ENCODE results near the gene EPM2AIP1.
"Not testable (repeated sequence)": the region's sequence is repeated elsewhere in the genome, so short reads cannot be mapped to it uniquely, and the experiment has no call there.

The EPM2AIP1 gene

GRCh38 chr3:36991923-36992805 is 767 bp downstream of the EPM2AIP1 start:
- DNase-seq, result peak; percentile 17 to 37

DNA sequence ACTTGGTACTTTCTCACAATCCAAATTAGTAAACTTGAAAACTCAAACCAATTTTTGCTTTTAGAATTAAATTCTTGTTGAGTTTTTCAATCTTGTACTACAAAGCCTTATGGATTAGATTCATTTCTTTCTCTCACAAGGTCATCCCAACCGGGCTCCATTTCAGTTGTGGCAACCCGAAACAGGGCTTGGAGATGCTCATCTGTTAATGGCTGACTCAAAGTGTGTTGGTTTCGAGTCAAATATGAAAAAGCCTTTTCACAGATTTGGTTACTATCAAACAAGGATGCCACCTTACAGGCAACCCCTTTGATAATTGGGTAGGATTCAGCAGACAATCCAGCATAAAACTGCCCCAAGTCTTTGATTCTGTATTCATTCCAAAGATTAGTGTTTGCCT is 1.8 kb downstream of the EPM2AIP1 start:
- DNase-seq, result peak in 1 of 2 donors; percentile 21

DNA sequence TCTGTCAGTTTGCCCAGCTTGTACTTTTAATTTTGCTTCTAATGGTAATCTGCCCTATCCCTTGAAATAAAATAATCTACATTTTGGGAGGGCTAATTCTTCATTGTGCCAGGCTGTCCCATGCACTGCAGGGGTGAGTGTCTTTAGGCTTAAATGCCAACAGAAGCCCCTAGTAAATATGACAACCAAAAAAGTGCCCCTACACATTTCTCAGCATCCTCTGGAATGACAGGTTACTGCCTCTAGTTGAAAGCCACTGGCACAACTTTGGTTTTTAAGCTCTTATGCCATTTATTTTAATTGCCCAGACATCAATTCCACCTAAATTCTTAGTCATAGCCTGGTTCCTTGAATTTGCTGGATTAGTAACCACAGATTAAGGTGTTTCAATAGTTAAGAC is 3.4 kb downstream of the EPM2AIP1 start:
- DNase-seq, result no peak

GRCh38 chr3:36989005-36989404 is 3.9 kb downstream of the EPM2AIP1 start:
- no peak for DNase-seq

DNA sequence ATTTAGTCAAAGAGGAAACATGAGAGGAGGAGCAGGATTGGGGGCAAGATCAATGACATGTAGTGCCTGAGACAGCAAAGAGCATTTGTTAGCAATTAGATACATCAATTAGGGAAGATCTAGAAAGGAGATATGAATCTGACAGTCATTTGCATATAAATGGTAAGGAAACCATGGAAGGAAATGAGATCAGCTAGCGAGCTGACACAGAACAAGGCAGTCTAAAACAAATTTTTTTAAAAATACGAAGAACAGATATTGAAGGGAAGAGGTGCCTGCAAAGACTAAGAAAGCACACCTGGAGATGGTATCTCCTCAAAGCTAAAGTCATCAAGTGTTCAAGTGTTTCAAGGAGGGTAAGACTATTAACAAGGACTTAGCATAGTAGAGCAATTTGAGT is 4.6 kb downstream of the EPM2AIP1 start:
- DNase-seq, result peak in 1 of 2 donors; percentile 49

DNA sequence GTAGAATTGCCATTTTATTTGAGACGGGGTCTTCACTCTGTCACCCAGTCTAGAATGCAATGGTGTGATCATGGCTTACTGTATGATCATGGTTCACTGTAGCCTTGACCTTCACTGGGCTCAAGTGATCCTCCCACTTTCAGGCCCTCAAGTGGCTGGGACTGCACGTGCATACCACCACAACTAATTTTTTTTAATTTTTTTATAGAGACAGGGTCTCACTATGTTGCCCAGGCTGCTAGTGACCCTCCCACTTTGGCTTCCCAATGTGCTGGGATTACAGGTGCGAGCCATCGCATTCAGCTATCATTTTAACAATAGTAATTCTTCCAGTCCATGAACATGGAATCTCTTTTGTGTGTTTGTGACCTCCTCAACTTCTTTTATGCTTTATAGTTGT is 11.9 kb downstream of the EPM2AIP1 start:
- no peak for DNase-seq

DNA sequence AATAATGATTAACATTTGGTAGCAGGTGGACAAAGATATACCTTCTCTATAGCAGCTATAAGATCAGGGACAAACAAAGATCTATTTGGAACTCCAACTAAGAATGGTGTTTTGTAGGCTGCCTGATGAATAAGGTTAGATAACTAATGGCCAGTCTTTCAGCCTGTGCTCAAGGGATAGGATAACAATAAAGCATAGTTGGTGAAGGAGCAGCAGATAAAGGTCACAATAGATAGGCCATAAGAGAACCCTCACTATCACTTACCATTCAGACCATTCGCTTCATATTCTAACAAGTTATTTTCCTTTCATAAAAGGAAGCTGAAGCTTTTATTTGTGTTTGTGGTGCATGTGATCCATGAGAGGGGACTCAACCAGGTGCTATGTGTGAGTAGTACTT is 19.8 kb downstream of the EPM2AIP1 start:
- DNase-seq, result no peak

DNA sequence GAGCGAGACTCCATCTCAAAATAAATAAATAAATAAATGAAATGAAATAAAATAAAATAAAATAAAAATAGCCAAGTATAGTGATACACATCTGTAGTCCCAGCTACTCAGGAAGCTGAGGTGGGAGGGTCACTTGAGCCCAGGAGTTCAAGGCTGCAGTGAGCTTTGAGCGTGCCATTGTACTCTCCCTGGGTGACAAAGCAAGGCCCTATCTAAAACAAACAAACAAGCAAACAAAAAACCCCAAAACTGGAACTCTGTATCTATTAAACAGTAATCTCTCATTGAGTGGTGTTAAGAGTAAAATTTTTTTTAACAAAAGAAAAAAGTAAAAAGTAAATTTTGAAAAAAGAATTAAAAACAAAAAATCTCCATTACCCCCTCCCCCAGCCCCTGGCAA is 20.8 kb downstream of the EPM2AIP1 start:
- DNase-seq, result no peak

GRCh38 chr3:36969540-36970432 is 23.1 kb downstream of the EPM2AIP1 start:
- peak; percentile 63 to 79 for DNase-seq

DNA sequence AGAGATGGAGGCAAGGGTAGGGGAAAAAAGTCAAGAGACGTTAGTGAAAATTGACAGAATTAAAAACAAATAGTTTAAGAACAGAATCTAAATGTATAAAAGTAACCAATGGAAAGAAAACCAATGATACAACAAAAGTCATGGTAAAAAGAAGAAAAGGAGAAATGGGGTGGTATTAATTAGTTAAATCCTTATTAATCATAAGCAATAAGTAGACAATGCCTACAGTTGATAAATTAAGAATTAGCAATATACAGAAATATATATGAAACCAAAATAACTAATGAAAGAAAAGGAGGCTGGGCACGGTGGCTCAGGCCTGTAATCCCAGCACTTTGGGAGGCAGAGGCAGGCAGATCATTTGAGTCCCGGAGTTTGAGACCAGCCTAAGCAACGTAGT is 23.8 kb downstream of the EPM2AIP1 start:
- no peak for DNase-seq

DNA sequence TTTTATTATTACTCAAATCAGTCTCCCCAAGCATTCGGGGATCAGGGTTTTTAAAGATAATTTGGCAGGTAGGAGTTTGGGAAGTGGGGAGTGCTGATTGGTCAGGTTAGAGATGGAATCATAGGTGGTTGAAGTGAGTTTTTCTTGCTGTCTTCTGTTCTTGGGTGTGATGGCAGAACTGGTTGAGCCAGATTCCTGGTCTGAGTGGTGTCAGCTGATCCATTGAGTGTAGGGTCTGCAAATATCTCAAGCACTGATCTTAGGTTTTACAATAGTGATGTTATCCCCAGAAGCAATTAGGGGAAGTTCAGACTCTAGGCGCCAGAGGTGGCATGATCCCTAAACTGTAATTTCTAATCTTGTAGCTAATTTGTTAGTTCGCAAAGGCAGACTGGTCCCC is 27.5 kb downstream of the EPM2AIP1 start:
- DNase-seq, result no peak

DNA sequence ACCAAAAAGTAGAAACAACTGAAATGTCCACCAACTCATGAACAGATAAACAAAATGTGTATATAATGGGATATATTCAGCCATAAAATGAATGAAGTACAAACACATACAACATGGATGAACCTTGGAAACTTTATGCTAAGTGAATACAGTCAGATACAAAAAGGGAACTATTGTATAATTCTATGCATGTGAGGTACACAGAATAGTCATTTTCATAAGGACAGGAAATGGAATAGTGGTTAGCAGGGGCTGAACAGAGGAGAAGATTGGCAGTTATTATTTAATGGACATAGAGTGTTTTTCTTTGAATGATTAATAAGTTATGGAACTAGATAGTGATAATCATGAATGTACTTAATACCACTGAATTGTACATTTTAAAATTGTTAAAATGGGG is 28.1 kb downstream of the EPM2AIP1 start:
- DNase-seq, result no peak

GRCh38 chr3:36964331-36964730 is 28.6 kb downstream of the EPM2AIP1 start:
- no peak for DNase-seq

- DNase-seq, result not testable (repeated sequence)
Observed at GRCh38 chr3:36963008-36963407, 29.9 kb downstream of the EPM2AIP1 start.

- no peak for DNase-seq
Observed at GRCh38 chr3:36960502-36960901, 32.4 kb downstream of the EPM2AIP1 start.

GRCh38 chr3:36959821-36960220 is 33.1 kb downstream of the EPM2AIP1 start:
- no peak for DNase-seq

DNA sequence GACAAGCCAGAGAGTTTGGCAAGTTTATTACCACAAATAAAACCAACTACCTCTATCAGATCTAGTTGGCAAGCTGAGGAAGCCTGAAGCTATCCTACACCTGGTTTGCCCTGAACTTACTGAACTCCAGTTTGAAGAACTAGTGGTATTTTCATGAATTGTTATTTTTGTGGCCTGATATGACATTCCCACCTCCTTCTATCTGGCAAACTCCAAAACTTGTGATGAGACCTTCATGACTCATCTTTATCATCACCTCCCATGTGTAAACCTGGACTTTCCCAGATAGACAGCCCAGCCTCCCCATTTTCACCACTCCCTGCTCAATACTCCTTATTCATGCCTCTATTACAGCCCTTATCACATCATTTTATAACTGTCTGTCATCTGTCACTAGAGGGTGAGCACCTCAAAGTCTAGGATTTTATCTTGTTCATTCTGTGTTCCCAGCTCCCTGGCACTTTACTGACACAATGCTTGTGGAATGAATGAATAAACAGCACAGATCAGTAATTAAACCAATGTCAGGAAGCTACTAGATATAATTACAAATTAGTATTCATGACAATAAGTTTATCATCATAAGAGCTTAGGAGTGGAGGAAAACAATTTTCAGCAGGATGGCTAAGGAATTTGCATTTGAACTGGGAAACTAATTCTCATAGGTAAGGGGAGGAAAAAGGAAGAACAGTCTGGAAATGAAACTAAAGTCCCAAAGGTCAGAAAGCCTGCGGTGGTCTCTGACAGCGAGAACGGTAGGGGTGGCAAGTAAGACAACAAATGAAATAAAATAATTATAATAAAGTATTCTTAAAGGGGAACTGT is 34.9 kb downstream of the EPM2AIP1 start:
- DNase-seq, result peak in 1 of 2 donors; percentile 18

- DNase-seq, result no peak
Observed at GRCh38 chr3:36957063-36957462, 35.9 kb downstream of the EPM2AIP1 start.

DNA sequence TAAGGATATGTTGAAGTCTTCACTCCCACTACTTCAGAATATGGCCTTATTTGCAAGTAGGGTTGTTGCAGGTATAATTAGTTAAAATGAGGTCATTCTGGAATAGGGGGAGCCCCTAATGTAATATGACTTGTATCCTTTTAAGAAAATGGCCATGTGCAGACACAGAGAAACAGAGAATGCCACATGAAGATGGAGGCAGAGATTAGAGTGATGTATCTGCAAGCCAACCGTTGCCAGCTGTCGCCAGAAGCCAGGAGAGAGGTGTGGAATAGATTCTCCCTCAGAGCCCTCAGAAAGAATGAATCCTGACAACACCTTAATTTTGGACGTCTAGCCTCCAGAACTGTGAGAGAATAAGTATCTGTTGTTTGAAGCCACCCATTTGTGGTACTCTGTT is 36.8 kb downstream of the EPM2AIP1 start:
- DNase-seq, result no peak

- DNase-seq, result no peak
Observed at GRCh38 chr3:36954452-36955134, 38.3 kb downstream of the EPM2AIP1 start.

- not testable (repeated sequence) for DNase-seq
Observed at GRCh38 chr3:36947814-36948213, 45.1 kb downstream of the EPM2AIP1 start.

- no peak for DNase-seq
Observed at GRCh38 chr3:36945333-36945980, 47.5 kb downstream of the EPM2AIP1 start.
